ENCODE data around the gene TMBIM6. TPM values are rescaled to one million over a fixed set of nuclear protein-coding genes. Genes with fewer than 3 reads are reported as not detected.
"Not testable (repeated sequence)": the region's sequence is repeated elsewhere in the genome, so short reads cannot be mapped to it uniquely, and the experiment has no call there.

The TMBIM6 gene
- total RNA-seq, 1 experiment from 2014 or later, result 402 TPM

DNA sequence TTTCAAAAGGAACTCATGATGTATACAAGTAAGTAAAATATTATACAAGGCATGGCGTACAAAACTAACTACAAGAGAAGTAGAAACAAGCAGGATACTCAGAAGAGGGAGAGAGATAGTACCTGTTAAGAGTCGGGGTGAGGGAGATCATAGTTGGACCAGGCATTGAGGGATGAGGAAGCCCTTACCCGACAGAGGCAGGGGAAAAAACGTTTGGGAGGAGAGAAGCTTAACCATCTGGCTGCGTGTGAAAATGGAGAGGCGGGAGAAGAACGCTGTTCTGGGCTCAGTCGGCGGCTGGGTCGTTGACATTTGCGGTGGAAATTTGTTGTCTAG is 33.6 kb upstream of the TMBIM6 start:
- POLR2A ChIA-PET (ENCODE audit: unreplicated experiment), result no interaction called here

DNA sequence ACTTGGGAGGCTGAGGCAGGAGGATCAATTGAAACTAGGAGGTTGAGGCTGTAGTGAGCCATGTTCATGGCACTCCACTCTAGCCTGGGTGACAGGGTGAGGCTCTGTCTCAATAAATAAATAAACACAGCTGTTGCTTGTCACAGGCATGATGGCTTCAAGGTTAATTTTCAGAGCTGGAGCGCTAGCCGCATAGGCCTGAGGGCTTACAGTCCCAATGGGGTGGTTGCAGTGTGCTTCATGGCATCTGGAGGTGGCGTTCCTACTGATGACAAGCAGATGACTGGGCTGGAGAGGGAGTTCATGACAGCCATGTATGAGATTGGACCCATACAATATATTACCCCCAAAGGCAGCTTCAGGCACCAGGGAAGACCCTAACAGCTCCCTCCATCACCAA is 32.5 kb upstream of the TMBIM6 start:
- intact Hi-C loops (cut with micrococcal nuclease), result no loop called here
- TF ChIP-seq EZH2phosphoT487 (IDR thresholded peaks at IDR 0.05; ENCODE audit: borderline replicate concordance, low read length), result no peak
- TF ChIP-seq EZH2 (IDR thresholded peaks at IDR 0.05; ENCODE audit: low read length, unreplicated experiment), result no peak
- TF ChIP-seq CTCF (conservative IDR thresholded peaks at IDR 0.05; ENCODE audit: low read depth, low read length), result no peak
- H3K9me3 ChIP-seq (ENCODE audit: low read length), result no peaks in the 10 kb centered on the region
- no peak overlapping the region for H3K9ac ChIP-seq (ENCODE audit: low read length)
- H3K9me2 ChIP-seq (replicated peaks; ENCODE audit: low read length), result no peaks in the 10 kb centered on the region
- no peaks in the 10 kb centered on the region for H3K36me3 ChIP-seq (ENCODE audit: low read depth, low read length)
- H3K27me3 ChIP-seq (ENCODE audit: low read length), result peaks cover 22% of the 10 kb centered on the region
- ChIA-PET POLR2A (ENCODE audit: unreplicated experiment) (no interaction called here), CTCF (no interaction called here)
- H4K20me1 ChIP-seq (ENCODE audit: low read length), result no peaks in the 10 kb centered on the region
- peaks cover 4% of the 10 kb centered on the region; the same call in 1 of the 2 replicates for H3K79me2 ChIP-seq (ENCODE audit: low read length)
- H3K4me3 ChIP-seq (ENCODE audit: low read length), result no peak overlapping the region
- no peak for ATAC-seq
- no peaks in the 10 kb centered on the region for H3F3A ChIP-seq (ENCODE audit: low read length, unreplicated experiment)
- no TSS peak for BruUV-seq (replicated peaks)
- no peak overlapping the region for H2AFZ ChIP-seq (ENCODE audit: low read length)
- H3K4me2 ChIP-seq (ENCODE audit: low read length), result no peak overlapping the region
- H3K27ac ChIP-seq (ENCODE audit: low read length), result no peak overlapping the region
- H3K4me1 ChIP-seq (ENCODE audit: insufficient read depth, low read length), result peaks cover 9% of the 10 kb centered on the region; the same call in 1 of the 2 replicates
- no peak for DNase-seq

More for the DNA sequence above, 33.6 kb upstream of the TMBIM6 start:
- TF ChIP-seq EZH2phosphoT487 (IDR thresholded peaks at IDR 0.05; ENCODE audit: borderline replicate concordance, low read length), result no peak
- TF ChIP-seq EZH2 (IDR thresholded peaks at IDR 0.05; ENCODE audit: low read length, unreplicated experiment), result no peak
- TF ChIP-seq CTCF (conservative IDR thresholded peaks at IDR 0.05; ENCODE audit: low read depth, low read length), result no peak
- Histone ChIP-seq H3F3A (ENCODE audit: low read length, unreplicated experiment) (no peaks in the 10 kb centered on the region), H3K27me3 (ENCODE audit: low read length) (peaks cover 22% of the 10 kb centered on the region), H2AFZ (ENCODE audit: low read length) (peak overlapping the region; percentile 68), H3K4me3 (ENCODE audit: low read length) (peak overlapping the region; percentile 74; the same call in 1 of the 2 replicates), H3K9me2 (replicated peaks; ENCODE audit: low read length) (no peaks in the 10 kb centered on the region), H3K36me3 (ENCODE audit: low read depth, low read length) (no peaks in the 10 kb centered on the region), H3K27ac (ENCODE audit: low read length) (no peak overlapping the region), H3K9me3 (ENCODE audit: low read length) (no peaks in the 10 kb centered on the region), H3K4me1 (ENCODE audit: insufficient read depth, low read length) (peaks cover 9% of the 10 kb centered on the region; the same call in 1 of the 2 replicates), H3K9ac (ENCODE audit: low read length) (no peak overlapping the region), H3K4me2 (ENCODE audit: low read length) (peak overlapping the region; percentile 89), H3K79me2 (ENCODE audit: low read length) (peaks cover 4% of the 10 kb centered on the region; the same call in 1 of the 2 replicates), H4K20me1 (ENCODE audit: low read length) (no peaks in the 10 kb centered on the region)
- intact Hi-C loops (cut with micrococcal nuclease), result loop anchor here (1.0 kb wide), 1 partner anchor 63 kb away; no protein-coding TSS in a partner anchor
- no peak for ATAC-seq
- DNase-seq, result no peak
- CTCF ChIA-PET, result interaction anchor here (0.7 kb wide), 1 partner anchor 35 kb away, joined by 3 read pairs; no protein-coding TSS in a partner anchor
- BruUV-seq (replicated peaks), result no TSS peak

DNA sequence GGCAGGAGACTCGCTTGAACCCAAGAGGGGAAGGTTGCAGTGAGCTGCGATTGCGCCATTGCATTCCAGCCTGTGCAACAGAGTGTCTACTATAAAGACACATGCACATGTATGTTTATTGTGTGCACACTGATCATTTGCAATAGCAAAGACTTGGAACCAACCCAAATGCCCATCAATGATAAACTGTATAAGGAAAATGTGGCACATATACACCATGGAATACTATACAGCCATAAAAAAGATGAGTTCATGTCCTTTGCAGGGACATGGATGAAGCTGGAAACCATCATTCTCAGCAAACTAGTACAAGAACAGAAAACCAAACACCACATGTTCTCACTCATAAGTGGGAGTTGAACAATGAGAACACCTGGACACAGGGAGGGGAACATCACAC is 27.4 kb upstream of the TMBIM6 start:
- BruUV-seq (replicated peaks); H3K4me2 ChIP-seq (ENCODE audit: low read length); H2AFZ ChIP-seq (ENCODE audit: low read length); POLR2A ChIA-PET (ENCODE audit: unreplicated experiment); H3K79me2 ChIP-seq (ENCODE audit: low read length); H4K20me1 ChIP-seq (ENCODE audit: low read length); H3K36me3 ChIP-seq (ENCODE audit: low read depth, low read length); CTCF ChIA-PET; intact Hi-C loops (cut with micrococcal nuclease); H3K4me3 ChIP-seq (ENCODE audit: low read length); DNase-seq; H3K9ac ChIP-seq (ENCODE audit: low read length); H3K9me3 ChIP-seq (ENCODE audit: low read length); H3K4me1 ChIP-seq (ENCODE audit: insufficient read depth, low read length); H3K27ac ChIP-seq (ENCODE audit: low read length); H3K9me2 ChIP-seq (replicated peaks; ENCODE audit: low read length); H3F3A ChIP-seq (ENCODE audit: low read length, unreplicated experiment); ATAC-seq: not testable (repeated sequence)
- peaks cover 22% of the 10 kb centered on the region for H3K27me3 ChIP-seq (ENCODE audit: low read length)

Data from PC-3 (cell line).